ENCODE results near the gene DLEU7.

Gene DLEU7

DNA sequence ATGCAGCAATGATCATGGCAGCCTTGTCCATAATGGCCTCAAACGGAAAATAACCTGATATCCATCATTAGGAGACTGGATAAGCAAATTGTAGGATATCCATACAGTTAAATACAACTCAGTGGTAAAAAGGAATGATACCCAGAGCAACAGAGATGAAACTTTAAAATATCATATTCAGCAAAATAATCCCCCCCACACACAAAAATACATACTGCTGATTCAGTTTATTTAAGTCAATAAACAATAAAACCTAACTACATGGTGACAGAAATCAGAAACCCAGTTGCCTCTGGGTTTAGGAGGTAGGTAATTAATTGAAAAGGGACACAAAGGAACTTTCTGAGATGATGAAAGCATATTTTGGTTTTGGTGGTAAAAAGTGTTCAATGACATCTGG, 27.9 kb upstream of the DLEU7 start:
- no peaks in the 10 kb centered on the region for H3K36me3 ChIP-seq (ENCODE audit: control insufficient read depth in 2 of 2, insufficient read depth in 1 of 2, low read length in 2 of 2)
- no peaks in the 10 kb centered on the region for H3K9me3 ChIP-seq (ENCODE audit: control insufficient read depth, insufficient read depth, low read depth, low read length)
- ChIA-PET POLR2A (no interaction called here), CTCF (no interaction called here)
- no peak overlapping the region for H3K4me3 ChIP-seq (ENCODE audit: low read depth, low read length)
- TF ChIP-seq BCL11A (tag by site-specific recombination; IDR thresholded peaks at IDR 0.05; ENCODE audit: low read depth) (no peak), ZSCAN23 (tag by site-specific recombination; IDR thresholded peaks at IDR 0.05) (no peak), ZNF202 (tag by site-specific recombination; IDR thresholded peaks at IDR 0.05; ENCODE audit: borderline replicate concordance) (no peak), ZIC2 (tag by site-specific recombination; IDR thresholded peaks at IDR 0.05) (no peak), ZBTB8A (tag by site-specific recombination; IDR thresholded peaks at IDR 0.05) (no peak), ZNF266 (tag by site-specific recombination; IDR thresholded peaks at IDR 0.05; ENCODE audit: low read depth) (no peak), ZXDB (tag by site-specific recombination; IDR thresholded peaks at IDR 0.05) (no peak), ZNF558 (tag by site-specific recombination; IDR thresholded peaks at IDR 0.05) (no peak), GLIS2 (tag by site-specific recombination; IDR thresholded peaks at IDR 0.05) (no peak), ZNF426 (tag by site-specific recombination; IDR thresholded peaks at IDR 0.05) (no peak), ZNF596 (tag by site-specific recombination; IDR thresholded peaks at IDR 0.05) (no peak), ZFP69B (tag by site-specific recombination; IDR thresholded peaks at IDR 0.05) (no peak), ZNF274 (IDR thresholded peaks at IDR 0.05; ENCODE audit: low read length) (no peak), ZNF274 (tag by site-specific recombination; IDR thresholded peaks at IDR 0.05; ENCODE audit: borderline replicate concordance) (no peak)
- TF ChIP-seq, protein P1, sequence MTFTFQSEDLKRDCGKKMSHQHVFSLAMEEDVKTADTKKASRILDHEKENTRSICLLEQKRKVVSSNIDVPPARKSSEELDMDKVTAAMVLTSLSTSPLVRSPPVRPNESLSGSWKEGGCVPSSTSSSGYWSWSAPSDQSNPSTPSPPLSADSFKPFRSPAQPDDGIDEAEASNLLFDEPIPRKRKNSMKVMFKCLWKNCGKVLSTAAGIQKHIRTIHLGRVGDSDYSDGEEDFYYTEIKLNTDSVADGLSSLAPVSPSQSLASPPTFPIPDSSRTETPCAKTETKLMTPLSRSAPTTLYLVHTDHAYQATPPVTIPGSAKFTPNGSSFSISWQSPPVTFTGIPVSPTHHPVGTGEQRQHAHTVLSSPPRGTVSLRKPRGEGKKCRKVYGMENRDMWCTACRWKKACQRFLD (tag by site-specific recombination; IDR thresholded peaks at IDR 0.05): no peak
- TF ChIP-seq, protein P2, sequence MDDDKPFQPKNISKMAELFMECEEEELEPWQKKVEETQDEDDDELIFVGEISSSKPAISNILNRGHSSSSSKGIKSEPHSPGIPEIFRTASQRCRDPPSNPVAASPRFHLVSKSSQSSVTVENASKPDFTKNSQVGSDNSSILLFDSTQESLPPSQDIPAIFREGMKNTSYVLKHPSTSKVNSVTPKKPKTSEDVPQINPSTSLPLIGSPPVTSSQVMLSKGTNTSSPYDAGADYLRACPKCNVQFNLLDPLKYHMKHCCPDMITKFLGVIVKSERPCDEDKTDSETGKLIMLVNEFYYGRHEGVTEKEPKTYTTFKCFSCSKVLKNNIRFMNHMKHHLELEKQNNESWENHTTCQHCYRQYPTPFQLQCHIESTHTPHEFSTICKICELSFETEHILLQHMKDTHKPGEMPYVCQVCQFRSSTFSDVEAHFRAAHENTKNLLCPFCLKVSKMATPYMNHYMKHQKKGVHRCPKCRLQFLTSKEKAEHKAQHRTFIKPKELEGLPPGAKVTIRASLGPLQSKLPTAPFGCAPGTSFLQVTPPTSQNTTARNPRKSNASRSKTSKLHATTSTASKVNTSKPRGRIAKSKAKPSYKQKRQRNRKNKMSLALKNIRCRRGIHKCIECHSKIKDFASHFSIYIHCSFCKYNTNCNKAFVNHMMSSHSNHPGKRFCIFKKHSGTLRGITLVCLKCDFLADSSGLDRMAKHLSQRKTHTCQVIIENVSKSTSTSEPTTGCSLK (tag by site-specific recombination; IDR thresholded peaks at IDR 0.05): no peak
- TF ChIP-seq, protein P3, sequence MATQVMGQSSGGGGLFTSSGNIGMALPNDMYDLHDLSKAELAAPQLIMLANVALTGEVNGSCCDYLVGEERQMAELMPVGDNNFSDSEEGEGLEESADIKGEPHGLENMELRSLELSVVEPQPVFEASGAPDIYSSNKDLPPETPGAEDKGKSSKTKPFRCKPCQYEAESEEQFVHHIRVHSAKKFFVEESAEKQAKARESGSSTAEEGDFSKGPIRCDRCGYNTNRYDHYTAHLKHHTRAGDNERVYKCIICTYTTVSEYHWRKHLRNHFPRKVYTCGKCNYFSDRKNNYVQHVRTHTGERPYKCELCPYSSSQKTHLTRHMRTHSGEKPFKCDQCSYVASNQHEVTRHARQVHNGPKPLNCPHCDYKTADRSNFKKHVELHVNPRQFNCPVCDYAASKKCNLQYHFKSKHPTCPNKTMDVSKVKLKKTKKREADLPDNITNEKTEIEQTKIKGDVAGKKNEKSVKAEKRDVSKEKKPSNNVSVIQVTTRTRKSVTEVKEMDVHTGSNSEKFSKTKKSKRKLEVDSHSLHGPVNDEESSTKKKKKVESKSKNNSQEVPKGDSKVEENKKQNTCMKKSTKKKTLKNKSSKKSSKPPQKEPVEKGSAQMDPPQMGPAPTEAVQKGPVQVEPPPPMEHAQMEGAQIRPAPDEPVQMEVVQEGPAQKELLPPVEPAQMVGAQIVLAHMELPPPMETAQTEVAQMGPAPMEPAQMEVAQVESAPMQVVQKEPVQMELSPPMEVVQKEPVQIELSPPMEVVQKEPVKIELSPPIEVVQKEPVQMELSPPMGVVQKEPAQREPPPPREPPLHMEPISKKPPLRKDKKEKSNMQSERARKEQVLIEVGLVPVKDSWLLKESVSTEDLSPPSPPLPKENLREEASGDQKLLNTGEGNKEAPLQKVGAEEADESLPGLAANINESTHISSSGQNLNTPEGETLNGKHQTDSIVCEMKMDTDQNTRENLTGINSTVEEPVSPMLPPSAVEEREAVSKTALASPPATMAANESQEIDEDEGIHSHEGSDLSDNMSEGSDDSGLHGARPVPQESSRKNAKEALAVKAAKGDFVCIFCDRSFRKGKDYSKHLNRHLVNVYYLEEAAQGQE (tag by site-specific recombination; IDR thresholded peaks at IDR 0.05): no peak
- no peak overlapping the region for H3K27ac ChIP-seq (ENCODE audit: extremely low read depth, low read depth, low read length)
- H3K4me1 ChIP-seq (ENCODE audit: control insufficient read depth, insufficient read depth, low read length): no peaks in the 10 kb centered on the region

DNA sequence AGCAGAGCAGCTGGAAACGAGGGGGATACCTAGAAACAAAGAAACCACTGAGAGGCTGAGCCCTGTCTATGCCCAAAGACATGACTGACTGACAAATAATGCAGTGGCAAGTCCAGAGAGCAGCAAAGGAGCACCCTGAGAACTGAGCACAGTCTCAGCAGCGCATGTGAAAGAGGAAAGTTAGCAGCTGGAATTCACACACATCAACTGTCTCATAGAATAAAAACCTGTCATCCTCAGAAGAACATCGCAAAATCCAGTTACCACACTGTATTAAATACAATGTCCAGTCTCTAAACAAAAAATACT, 24.1 kb upstream of the DLEU7 start:
- no peak for TF ChIP-seq ZNF24 (tag by site-specific recombination; IDR thresholded peaks at IDR 0.05)
- TF ChIP-seq, protein P4, sequence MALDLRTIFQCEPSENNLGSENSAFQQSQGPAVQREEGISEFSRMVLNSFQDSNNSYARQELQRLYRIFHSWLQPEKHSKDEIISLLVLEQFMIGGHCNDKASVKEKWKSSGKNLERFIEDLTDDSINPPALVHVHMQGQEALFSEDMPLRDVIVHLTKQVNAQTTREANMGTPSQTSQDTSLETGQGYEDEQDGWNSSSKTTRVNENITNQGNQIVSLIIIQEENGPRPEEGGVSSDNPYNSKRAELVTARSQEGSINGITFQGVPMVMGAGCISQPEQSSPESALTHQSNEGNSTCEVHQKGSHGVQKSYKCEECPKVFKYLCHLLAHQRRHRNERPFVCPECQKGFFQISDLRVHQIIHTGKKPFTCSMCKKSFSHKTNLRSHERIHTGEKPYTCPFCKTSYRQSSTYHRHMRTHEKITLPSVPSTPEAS (tag by site-specific recombination; IDR thresholded peaks at IDR 0.05): no peak
- Histone ChIP-seq H3K4me3 (ENCODE audit: low read depth, low read length) (no peak overlapping the region), H3K4me1 (ENCODE audit: control insufficient read depth, insufficient read depth, low read length) (no peaks in the 10 kb centered on the region), H3K36me3 (ENCODE audit: control insufficient read depth in 2 of 2, insufficient read depth in 1 of 2, low read length in 2 of 2) (no peaks in the 10 kb centered on the region), H3K27ac (ENCODE audit: extremely low read depth, low read depth, low read length) (no peak overlapping the region), H3K9me3 (ENCODE audit: control insufficient read depth, insufficient read depth, low read depth, low read length) (no peaks in the 10 kb centered on the region)
- ChIA-PET POLR2A (no interaction called here), CTCF (no interaction called here)
